H9 (cell line): ENCODE measurements around the gene GYG2. TPM values are rescaled to one million over a fixed set of nuclear protein-coding genes. Genes with fewer than 3 reads are reported as not detected.

Source experiments
- DNase-seq: peaks from one replicate; pipeline ENCODE4 v3.0.0-alpha.2; 2017
- H2AFZ ChIP-seq: one replicate; pipeline ENCODE4 v1.6.1; 2013; ENCODE audit warnings: mild to moderate bottlenecking, low read length, control low read depth, moderate library complexity
- H2AK5ac ChIP-seq: 2 replicates; pipeline ENCODE4 v1.6.1; 2013; ENCODE audit warnings: low read length, control low read depth, mixed read lengths; ENCODE audit not compliant: insufficient read length
- H2BK120ac ChIP-seq: one replicate; pipeline ENCODE4 v1.6.1; 2013; ENCODE audit warnings: low read depth, mild to moderate bottlenecking, low read length, control low read depth, inconsistent platforms; ENCODE audit not compliant: poor library complexity, severe bottlenecking
- H2BK12ac ChIP-seq: 2 replicates; pipeline ENCODE4 v1.6.1; 2013; ENCODE audit warnings: low read length, control low read depth, mixed read lengths, low read depth; ENCODE audit not compliant: insufficient read length
- H2BK15ac ChIP-seq: 2 replicates; pipeline ENCODE4 v1.6.1; 2013; ENCODE audit warnings: low read depth, low read length, control low read depth
- H2BK20ac ChIP-seq: one replicate; pipeline ENCODE4 v1.6.1; 2013; ENCODE audit warnings: low read depth, mild to moderate bottlenecking, low read length, control low read depth, inconsistent platforms; ENCODE audit not compliant: poor library complexity, severe bottlenecking
- H2BK5ac ChIP-seq: 2 replicates; pipeline ENCODE4 v1.6.1; 2013; ENCODE audit warnings: low read length, control low read depth, mixed read lengths; ENCODE audit not compliant: insufficient read length
- H3K14ac ChIP-seq: 2 replicates; pipeline ENCODE4 v1.6.1; 2013; ENCODE audit warnings: low read length, control low read depth; ENCODE audit not compliant: insufficient read depth
- H3K18ac ChIP-seq: 2 replicates; pipeline ENCODE4 v1.6.1; 2013; ENCODE audit warnings: low read depth, mild to moderate bottlenecking, mixed read lengths, low read length, control low read depth; ENCODE audit not compliant: insufficient read length
- H3K23ac ChIP-seq: 2 replicates; pipeline ENCODE4 v1.6.1; 2013; ENCODE audit warnings: low read length, control low read depth, mixed read lengths, low read depth; ENCODE audit not compliant: insufficient read length
- H3K23me2 ChIP-seq: 2 replicates; pipeline ENCODE4 v1.6.1; 2013; ENCODE audit warnings: low read depth, mild to moderate bottlenecking, mixed read lengths, low read length, control low read depth; ENCODE audit not compliant: insufficient read length, poor library complexity, severe bottlenecking
- H3K27ac ChIP-seq: 2 replicates; pipeline ENCODE4 v1.5.1; 2013; ENCODE audit warnings: low read length, control low read depth, mixed read lengths, low read depth; ENCODE audit not compliant: insufficient read length
- H3K27me3 ChIP-seq: 2 replicates; pipeline ENCODE4 v1.6.1; 2013; ENCODE audit warnings: low read length, control low read depth, inconsistent platforms; ENCODE audit not compliant: insufficient read depth
- H3K4ac ChIP-seq: 2 replicates; pipeline ENCODE4 v1.6.1; 2013; ENCODE audit warnings: low read depth, mild to moderate bottlenecking, control low read depth, inconsistent platforms, low read length, moderate library complexity
- H3K4me1 ChIP-seq: 2 replicates; pipeline ENCODE4 v1.6.1; 2013; ENCODE audit warnings: low read length, control low read depth, inconsistent platforms; ENCODE audit not compliant: insufficient read depth
- H3K4me2 ChIP-seq: 2 replicates; pipeline ENCODE4 v1.6.1; 2013; ENCODE audit warnings: low read length, control low read depth, mixed read lengths; ENCODE audit not compliant: insufficient read length, insufficient read depth
- H3K56ac ChIP-seq: 2 replicates; pipeline ENCODE4 v1.6.1; 2013; ENCODE audit warnings: low read depth, mild to moderate bottlenecking, mixed read lengths, low read length, control low read depth; ENCODE audit not compliant: insufficient read length
- H3K79me1 ChIP-seq: 2 replicates; pipeline ENCODE4 v1.6.1; 2013; ENCODE audit warnings: low read depth, mild to moderate bottlenecking, moderate library complexity, low read length, control low read depth, inconsistent platforms; ENCODE audit not compliant: insufficient read depth, poor library complexity, severe bottlenecking
- H3K79me2 ChIP-seq: 2 replicates; pipeline ENCODE4 v1.6.1; 2013; ENCODE audit warnings: low read length, control low read depth, inconsistent platforms; ENCODE audit not compliant: insufficient read depth
- H3K9ac ChIP-seq: 2 replicates; pipeline ENCODE4 v1.6.1; 2013; ENCODE audit warnings: low read length, control low read depth, mixed read lengths; ENCODE audit not compliant: insufficient read length; ENCODE audit errors: extremely low read depth
- H3K9me3 ChIP-seq: one replicate; pipeline ENCODE4 v1.6.1; 2013; ENCODE audit warnings: low read depth, low read length, inconsistent platforms; ENCODE audit not compliant: control insufficient read depth
- H3T11ph ChIP-seq: one replicate; pipeline ENCODE4 v1.6.1; 2013; ENCODE audit warnings: mild to moderate bottlenecking, low read length, control low read depth, inconsistent platforms
- H4K20me1 ChIP-seq: one replicate; pipeline ENCODE4 v1.6.1; 2013; ENCODE audit not compliant: control insufficient read depth, insufficient read length, insufficient read depth
- H4K5ac ChIP-seq: 2 replicates; pipeline ENCODE4 v1.6.1; 2013; ENCODE audit warnings: low read depth, mild to moderate bottlenecking, mixed read lengths, low read length, control low read depth; ENCODE audit not compliant: insufficient read length
- H4K8ac ChIP-seq: replicated peaks from 2 replicates; pipeline ENCODE4 v1.6.1; 2013; ENCODE audit warnings: low read length, control low read depth, mixed read lengths, low read depth; ENCODE audit not compliant: insufficient read length
- H4K91ac ChIP-seq: 2 replicates; pipeline ENCODE4 v1.6.1; 2013; ENCODE audit warnings: low read depth, mild to moderate bottlenecking, moderate library complexity, mixed read lengths, low read length, control low read depth; ENCODE audit not compliant: insufficient read length
- H3K27ac Mint-ChIP-seq, 3 experiments: 2 replicates in 2 of 3; 3 replicates in 1 of 3; pipeline ENCODE4 v1.8.0; 2020 to 2021; ENCODE audit warnings: mixed read lengths in 3 of 3, mild to moderate bottlenecking in 1 of 3, moderate library complexity in 1 of 3
- H3K27me3 Mint-ChIP-seq: 2 replicates; pipeline ENCODE4 v1.8.0; 2021; ENCODE audit warnings: low read depth, mild to moderate bottlenecking, moderate library complexity, mixed read lengths
- H3K36me3 Mint-ChIP-seq, 3 experiments: 2 replicates in 2 of 3; 3 replicates in 1 of 3; pipeline ENCODE4 v1.8.0; 2020 to 2021; ENCODE audit warnings: low read depth in 3 of 3, mixed read lengths in 3 of 3; ENCODE audit not compliant: insufficient read depth in 1 of 3
- H3K4me1 Mint-ChIP-seq, 2 experiments: 2 replicates each; pipeline ENCODE4 v1.8.0; 2020; ENCODE audit warnings: mixed read lengths in 2 of 2
- H3K4me3 Mint-ChIP-seq, 2 experiments: 2 replicates in 1 of 2; 3 replicates in 1 of 2; pipeline ENCODE4 v1.8.0; 2020 to 2021; ENCODE audit warnings: mild to moderate bottlenecking in 2 of 2, mixed read lengths in 2 of 2, moderate library complexity in 1 of 2
- H3K9me3 Mint-ChIP-seq, 2 experiments: 2 replicates in 1 of 2; 3 replicates in 1 of 2; pipeline ENCODE4 v1.8.0; 2020; ENCODE audit warnings: mild to moderate bottlenecking in 2 of 2, mixed read lengths in 2 of 2, moderate library complexity in 1 of 2
- WGBS: extraction: QIAGEN DNeasy Blood & Tissue Kit; methylation state at CpG from one replicate; pipeline ENCODE4 v1.1.7; 2013; ENCODE audit warnings: missing lambda C conversion rate, low lambda C conversion rate, mixed read lengths; ENCODE audit not compliant: insufficient read length; ENCODE audit errors: extremely low coverage; 5-methylcytosine and 5-hydroxymethylcytosine counted together
- total RNA-seq: library from RNA; stranded (reverse); gene quantifications from 2 replicates; pipeline ENCODE4 v1.2.1, GENCODE V29; 2021
- TF ChIP-seq, protein P1 (sequence below): fragments of 200-600 bp; sonication (generic); conservative IDR thresholded peaks from 3 replicates; pipeline ENCODE4 v1.8.0; 2021; ENCODE audit warnings: antibody characterized with exemption, mild to moderate bottlenecking

The GYG2 gene
- total RNA-seq, 1 experiment from 2014 or later, result 95.9 TPM

DNA sequence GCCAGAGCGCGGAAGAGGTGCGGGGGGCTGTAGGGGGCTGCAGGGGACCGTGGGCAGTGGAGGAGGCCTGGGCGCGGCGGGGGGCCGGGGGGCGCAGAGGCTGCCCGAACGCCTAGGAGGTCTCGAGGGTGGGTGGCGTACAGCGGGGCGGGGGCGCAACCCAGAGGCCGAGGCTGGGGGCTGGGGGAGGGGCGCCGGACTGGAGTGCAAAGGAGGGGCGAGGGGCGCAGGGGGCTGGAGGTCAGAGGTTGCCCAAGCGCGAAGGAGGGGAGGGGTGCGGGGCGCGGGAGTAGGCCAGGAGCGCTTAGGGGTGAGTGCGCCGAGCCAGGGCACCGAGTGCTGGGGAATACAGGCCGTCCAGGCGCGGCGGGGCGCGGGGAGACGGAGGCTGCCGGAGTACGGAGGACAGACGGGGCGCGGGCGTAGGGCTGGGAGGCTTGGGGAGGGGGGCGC is 255 bp downstream of the GYG2 start:
- Histone ChIP-seq H4K91ac (no peak overlapping the region), H3K56ac (no peak overlapping the region), H2BK12ac (no peak overlapping the region), H2AK5ac (no peak overlapping the region), H3T11ph (no peak overlapping the region), H2AFZ (no peak overlapping the region), H2BK5ac (no peak overlapping the region), H3K4me1 (peaks cover 5% of the 10 kb centered on the region), H3K9ac (no peak overlapping the region), H3K27me3 (no peaks in the 10 kb centered on the region; the same call in 1 of the 2 replicates), H3K14ac (peak overlapping the region; percentile 60; the same call in 1 of the 2 replicates), H3K18ac (peak overlapping the region; percentile 74), H3K27ac (no peak overlapping the region), H2BK20ac (no peak overlapping the region), H4K8ac (no peak overlapping the region), H4K20me1 (no peaks in the 10 kb centered on the region), H3K79me1 (peaks cover 3% of the 10 kb centered on the region), H2BK15ac (no peak overlapping the region), H3K4ac (no peak overlapping the region), H4K5ac (no peak overlapping the region), H3K23me2 (peaks cover 11% of the 10 kb centered on the region), H3K9me3 (no peaks in the 10 kb centered on the region), H3K79me2 (no peaks in the 10 kb centered on the region; the same call in 1 of the 2 replicates), H3K23ac (no peak overlapping the region), H2BK120ac (no peak overlapping the region), H3K4me2 (peak overlapping the region; percentile 66)
- no CpG with 5 or more reads among the region's 44 CpGs for WGBS
- Mint-ChIP-seq H3K4me3 (peak overlapping the region in 1 of 2 experiments; percentile 78; a peak in 4 of 5 replicates), H3K9me3 (peaks cover 0 to under 1% of the 10 kb centered on the region in 2 experiments; a peak in 1 of 5 replicates), H3K36me3 (peaks cover 28 to 29% (median 28%) of the 10 kb centered on the region in 3 experiments), H3K27me3 (no peaks in the 10 kb centered on the region), H3K4me1 (peaks cover 15 to 17% of the 10 kb centered on the region in 2 experiments), H3K27ac (no peak overlapping the region; a peak in 1 of 7 replicates)
- TF ChIP-seq, protein P1, sequence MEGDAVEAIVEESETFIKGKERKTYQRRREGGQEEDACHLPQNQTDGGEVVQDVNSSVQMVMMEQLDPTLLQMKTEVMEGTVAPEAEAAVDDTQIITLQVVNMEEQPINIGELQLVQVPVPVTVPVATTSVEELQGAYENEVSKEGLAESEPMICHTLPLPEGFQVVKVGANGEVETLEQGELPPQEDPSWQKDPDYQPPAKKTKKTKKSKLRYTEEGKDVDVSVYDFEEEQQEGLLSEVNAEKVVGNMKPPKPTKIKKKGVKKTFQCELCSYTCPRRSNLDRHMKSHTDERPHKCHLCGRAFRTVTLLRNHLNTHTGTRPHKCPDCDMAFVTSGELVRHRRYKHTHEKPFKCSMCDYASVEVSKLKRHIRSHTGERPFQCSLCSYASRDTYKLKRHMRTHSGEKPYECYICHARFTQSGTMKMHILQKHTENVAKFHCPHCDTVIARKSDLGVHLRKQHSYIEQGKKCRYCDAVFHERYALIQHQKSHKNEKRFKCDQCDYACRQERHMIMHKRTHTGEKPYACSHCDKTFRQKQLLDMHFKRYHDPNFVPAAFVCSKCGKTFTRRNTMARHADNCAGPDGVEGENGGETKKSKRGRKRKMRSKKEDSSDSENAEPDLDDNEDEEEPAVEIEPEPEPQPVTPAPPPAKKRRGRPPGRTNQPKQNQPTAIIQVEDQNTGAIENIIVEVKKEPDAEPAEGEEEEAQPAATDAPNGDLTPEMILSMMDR, result no peak
- peak; percentile 75 for DNase-seq
